GM12878 (cell line): ENCODE data around the gene A2ML1. TPM values are rescaled to one million over a fixed set of nuclear protein-coding genes. Genes with fewer than 3 reads are reported as not detected.
"Not testable (repeated sequence)": the region's sequence is repeated elsewhere in the genome, so short reads cannot be mapped to it uniquely, and the experiment has no call there.

Experiments
- ATAC-seq: fragments of 200-7000 bp; cut with Tn5 transposase; 3 replicates; pipeline ENCODE4 v1.9.1; 2020; ENCODE audit warnings: mild to moderate bottlenecking, moderate library complexity
- BruUV-seq: library from RNA; stranded (reverse); fragments of 400-500 nt; replicated peaks from 2 replicates; lab custom pipeline; 2021; lab: Mats Ljungman, UMichigan
- CTCF ChIA-PET: fragments of 300-600 bp; sonication (Branson Sonifier 250); formaldehyde crosslinking; extraction: SDS; loops from one replicate; lab custom pipeline; 2021; ENCODE audit warnings: inconsistent platforms; lab: Yijun Ruan, JAX
- POLR2A ChIA-PET: fragments of 350-600 bp; formaldehyde crosslinking; extraction: SDS; loops from one replicate; lab custom pipeline; 2021; ENCODE audit warnings: inconsistent platforms; lab: Charles Lee
- RAD21 ChIA-PET: fragments of 300-600 bp; sonication (Branson Sonifier 250); formaldehyde crosslinking; loops from one replicate; lab custom pipeline; 2023; ENCODE audit warnings: antibody characterized with exemption; ENCODE audit not compliant: unreplicated experiment; lab: Charles Lee
- SMC1A ChIA-PET: fragments of 300-600 bp; sonication (Branson Sonifier 250); formaldehyde crosslinking; loops from one replicate; lab custom pipeline; 2023; ENCODE audit not compliant: unreplicated experiment, uncharacterized antibody; lab: Charles Lee
- DNase-seq: peaks from one replicate; pipeline ENCODE4 v3.0.0-alpha.2; 2011; ENCODE audit warnings: low read depth, low spot score
- FAIRE-seq: peaks from 3 replicates; lab custom pipeline; 2011; peaks lifted over from hg19 to GRCh38; lab: Jason Lieb, UNC
- H2AFZ ChIP-seq: 2 replicates; pipeline ENCODE4 v1.6.0; 2011; ENCODE audit warnings: low read depth, low read length, control low read depth; ENCODE audit not compliant: control insufficient read depth
- H3K27ac ChIP-seq: 2 replicates; pipeline ENCODE4 v1.5.1; 2011; ENCODE audit warnings: control low read depth; ENCODE audit not compliant: control insufficient read depth, insufficient read depth
- H3K27me3 ChIP-seq, 2 experiments: replicated peaks in 1 of 2; 2 replicates each; pipeline versions ENCODE4 v1.6.0 to v1.6.1; 2011; ENCODE audit warnings: low read length in 1 of 2; ENCODE audit not compliant: control insufficient read depth in 2 of 2, insufficient read depth in 2 of 2
- H3K36me3 ChIP-seq, 2 experiments: 2 replicates each; pipeline ENCODE4 v1.5.1; 2011; ENCODE audit warnings: low read length in 1 of 2; ENCODE audit not compliant: control insufficient read depth in 2 of 2, insufficient read depth in 2 of 2
- H3K4me1 ChIP-seq: 2 replicates; pipeline ENCODE4 v1.6.1; 2011; ENCODE audit warnings: mild to moderate bottlenecking, low read length, moderate library complexity, mixed read lengths; ENCODE audit not compliant: control insufficient read depth, insufficient read depth
- H3K4me2 ChIP-seq: 2 replicates; pipeline ENCODE4 v1.6.0; 2011; ENCODE audit warnings: control low read depth; ENCODE audit not compliant: control insufficient read depth, insufficient read depth
- H3K4me3 ChIP-seq: fragments of 200-600 bp; sonication (generic); 2 replicates; pipeline ENCODE4 v1.5.1; 2016
- H3K79me2 ChIP-seq: 2 replicates; pipeline ENCODE4 v1.6.0; 2011; ENCODE audit warnings: low read length; ENCODE audit not compliant: control insufficient read depth, insufficient read depth
- H3K9ac ChIP-seq: 2 replicates; pipeline ENCODE4 v1.8.0; 2011; ENCODE audit warnings: low read length, control low read depth, mixed read lengths; ENCODE audit not compliant: control insufficient read depth, insufficient read depth
- H3K9me3 ChIP-seq: replicated peaks from 3 replicates; pipeline ENCODE4 v1.5.1; 2011; ENCODE audit warnings: mild to moderate bottlenecking, low read length; ENCODE audit not compliant: control insufficient read depth, insufficient read depth
- H4K20me1 ChIP-seq: 2 replicates; pipeline ENCODE4 v1.6.0; 2011; ENCODE audit not compliant: control insufficient read depth, insufficient read depth
- CREB1 ChIP-seq: IDR thresholded peaks from 2 replicates; pipeline ENCODE4 v1.6.1; 2012; ENCODE audit warnings: low read depth, mild to moderate bottlenecking, inconsistent platforms
- KAT2A ChIP-seq: conservative IDR thresholded peaks from 2 replicates; pipeline ENCODE4 v1.6.1; 2011; ENCODE audit warnings: low read depth, low read length; ENCODE audit not compliant: control insufficient read depth
- RAD21 ChIP-seq: IDR thresholded peaks from 2 replicates; pipeline ENCODE4 v1.6.1; 2011; ENCODE audit warnings: mild to moderate bottlenecking, low read depth, low read length, moderate library complexity; ENCODE audit not compliant: insufficient read depth
- SMARCA5 ChIP-seq: fragments of 450-650 bp; IDR thresholded peaks from 2 replicates; pipeline ENCODE4 v1.6.1; 2017; ENCODE audit warnings: mild to moderate bottlenecking
- SPI1 ChIP-seq: IDR thresholded peaks from 2 replicates; pipeline ENCODE4 v1.6.1; 2011; ENCODE audit warnings: low read depth, mild to moderate bottlenecking, low read length, moderate library complexity, borderline replicate concordance; ENCODE audit not compliant: insufficient read depth
- SRF ChIP-seq, 2 experiments: IDR thresholded peaks; 2 replicates each; pipeline ENCODE4 v1.6.1; 2011; ENCODE audit warnings: low read depth in 2 of 2, low read length in 2 of 2, mild to moderate bottlenecking in 1 of 2, moderate library complexity in 1 of 2
- WGBS: methylation state at CpG from one replicate; pipeline ENCODE4 v1.1.6; 2016; ENCODE audit warnings: low lambda C conversion rate; ENCODE audit not compliant: insufficient replicate concordance, insufficient coverage; ENCODE audit errors: missing lambda C conversion rate; 5-methylcytosine and 5-hydroxymethylcytosine counted together
- in situ Hi-C: fragments of 300-500 bp; cut with MboI; formaldehyde crosslinking; loops from 9 replicates; pipeline ENCODE4 v1.14.3; 2018; ENCODE audit warnings: mixed read lengths
- intact Hi-C: fragments of 100-400 bp; cut with micrococcal nuclease; formaldehyde crosslinking; loops from one replicate; pipeline ENCODE4 v1.14.2; 2022; ENCODE audit not compliant: unreplicated experiment
- polyA plus RNA-seq, 11 experiments: library from polyadenylated mRNA; depleted of rRNA in 4 of 11; unstranded in 6 of 11; stranded (reverse) in 5 of 11; fragments of >200 nt; fragmentation: Nextera tagmentation in 4 of 11; fragmentation: Illumina TruSeq in 1 of 11; extraction: Ambion mirVana in 4 of 11; extraction: Trizol in 1 of 11; gene quantifications; 1 replicate in 1 of 11; 2 replicates in 10 of 11; pipeline versions ENCODE4 v1.2.1 to v1.2.3, GENCODE V29; 2011 to 2016; ENCODE audit warnings: inconsistent platforms in 2 of 11, missing spikeins in 2 of 11, low read depth in 1 of 11
- total RNA-seq, 4 experiments: library from RNA; depleted of rRNA in 3 of 4; stranded (reverse); fragments of >200 nt in 3 of 4; fragmentation: Illumina TruSeq in 1 of 4; extraction: Trizol in 1 of 4; gene quantifications; 2 replicates each; pipeline versions ENCODE4 v1.2.1 to v1.2.3, GENCODE V29; 2013 to 2021

The A2ML1 gene
- total and polyA plus RNA-seq, 10 of the 15 experiments (the other 5 are each of a cell fraction or from before 2014, with no cell fraction given) = not detected

DNA sequence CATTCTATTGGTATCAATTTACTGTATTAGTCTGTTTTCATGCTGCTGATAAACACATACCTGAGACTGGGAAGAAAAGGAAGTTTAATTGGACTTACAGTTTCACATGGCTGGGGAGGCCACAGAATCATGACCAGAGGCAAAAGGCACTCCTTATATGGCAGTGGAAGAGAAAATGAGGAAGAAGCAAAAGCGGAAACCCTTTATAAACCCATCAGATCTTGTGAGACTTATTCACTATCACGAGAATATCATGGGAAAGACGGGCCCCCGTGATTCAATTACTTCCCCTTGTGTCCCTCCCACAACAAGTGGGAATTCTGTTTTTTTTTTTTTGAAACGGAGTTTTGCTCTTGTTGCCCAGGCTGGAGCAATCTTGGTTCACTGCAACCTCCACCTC lies 80.3 kb downstream of the A2ML1 start:
- POLR2A ChIA-PET = interaction anchor here (0.6 to 0.7 kb wide), 2 partner anchors 24 to 355 kb away, joined by 3 to 5 read pairs; no protein-coding TSS in a partner anchor
- RAD21 ChIA-PET, FAIRE-seq, H3K9me3 ChIP-seq, H3K79me2 ChIP-seq, H3K4me1 ChIP-seq, BruUV-seq, H4K20me1 ChIP-seq, DNase-seq, H3K36me3 ChIP-seq, CTCF ChIA-PET, H3K4me3 ChIP-seq, intact Hi-C loops, H3K27me3 ChIP-seq, in situ Hi-C loops, H3K9ac ChIP-seq, H3K27ac ChIP-seq, H2AFZ ChIP-seq, H3K4me2 ChIP-seq, SMC1A ChIA-PET, ATAC-seq: not testable (repeated sequence)
- TF ChIP-seq SRF (IDR thresholded peaks at IDR 0.05; ENCODE audit: low read depth in 2 of 2, low read length in 2 of 2) = peak; percentile 23 to 87; a peak in 2 of 4 replicates
- peak; percentile 43; the same call in 1 of the 2 replicates for TF ChIP-seq SPI1
- 9% methylated on average over 5 of the region's 5 CpGs for whole genome bisulfite sequencing

DNA sequence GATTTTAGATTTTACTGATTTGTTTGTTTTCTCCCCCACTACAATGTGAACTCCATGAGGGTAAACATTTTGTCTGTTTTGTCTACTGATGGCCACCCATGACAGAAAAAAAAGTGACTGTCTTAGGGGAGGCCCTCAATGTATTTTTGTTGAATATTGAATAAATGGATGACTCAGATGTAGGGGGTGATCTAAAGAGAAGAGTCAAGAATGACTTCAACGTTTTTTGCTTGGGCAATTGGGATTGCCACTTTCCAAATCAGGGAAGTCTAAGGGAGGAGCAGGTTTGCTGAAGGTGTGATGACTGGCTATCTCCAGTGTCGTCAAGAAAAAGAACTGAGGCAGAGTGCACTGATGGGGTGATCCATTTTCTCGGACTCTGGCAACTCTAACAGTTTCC lies 81.2 kb downstream of the A2ML1 start:
- H4K20me1 ChIP-seq = no peaks in the 10 kb centered on the region
- H3K36me3 ChIP-seq = no peaks in the 10 kb centered on the region
- H3K4me3 ChIP-seq = no peak overlapping the region
- no peak for DNase-seq
- no peak overlapping the region for H3K4me2 ChIP-seq
- POLR2A ChIA-PET = no interaction called here
- intact Hi-C loops (no loop called here), in situ Hi-C loops (no loop called here)
- no peak for FAIRE-seq
- no peaks in the 10 kb centered on the region for H3K4me1 ChIP-seq
- no peaks in the 10 kb centered on the region; the same call in 2 of the 3 replicates for H3K9me3 ChIP-seq
- no peak for TF ChIP-seq KAT2A
- TF ChIP-seq RAD21 = no peak
- TF ChIP-seq SMARCA5 = no peak
- no peak for TF ChIP-seq CREB1
- H2AFZ ChIP-seq = no peak overlapping the region
- 48% methylated on average over 3 of the region's 3 CpGs for WGBS
- H3K9ac ChIP-seq = no peak overlapping the region
- ATAC-seq = no peak
- no TSS peak for BruUV-seq
- RAD21 ChIA-PET = no interaction called here
- no peaks in the 10 kb centered on the region for H3K27me3 ChIP-seq
- CTCF ChIA-PET = interaction anchor here (1.6 kb wide), 1 partner anchor 13 kb away, joined by 8 read pairs; no protein-coding TSS in a partner anchor
- H3K27ac ChIP-seq = no peak overlapping the region
- SMC1A ChIA-PET = interaction anchor here (0.9 kb wide), 1 partner anchor 146 kb away, joined by 3 read pairs; no protein-coding TSS in a partner anchor
- H3K79me2 ChIP-seq = no peaks in the 10 kb centered on the region
